Testis (tissue), 2 donors: ENCODE results near the gene USP47.

ENCODE experiments used
- CTCF ChIP-seq, 3 experiments: fragments of 450-650 bp in 2 of 3; fragments of 200-600 bp in 1 of 3; sonication (generic) in 1 of 3; IDR thresholded peaks; one replicate each; pipeline ENCODE4 v1.5.1; 2016 to 2019; ENCODE audit warnings: antibody characterized with exemption in 3 of 3, mild to moderate bottlenecking in 2 of 3, moderate library complexity in 1 of 3
- POLR2A ChIP-seq: fragments of 450-650 bp; IDR thresholded peaks from one replicate; pipeline ENCODE4 v1.6.1; 2017; ENCODE audit warnings: antibody characterized with exemption, mild to moderate bottlenecking, moderate library complexity

DNA sequence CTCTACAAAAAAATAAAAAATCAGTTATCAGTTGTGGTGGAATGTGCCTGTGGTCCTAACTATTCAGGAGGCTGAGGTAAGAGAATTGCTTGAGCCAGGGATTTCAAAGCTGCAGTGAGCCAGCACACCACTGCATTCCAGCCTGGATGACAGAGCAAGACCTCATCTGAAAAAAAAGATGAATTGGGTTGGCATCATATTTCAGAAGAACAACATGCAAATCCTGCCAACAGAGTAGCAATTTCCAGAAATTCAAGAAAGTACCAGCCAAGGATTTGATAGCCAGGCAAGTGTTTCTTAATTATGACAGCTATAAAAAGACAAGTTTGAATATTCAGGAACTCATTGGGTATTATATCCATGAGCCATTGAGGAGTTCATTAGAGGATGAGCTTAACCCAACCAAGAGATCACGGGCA is 75.2 kb downstream of the USP47 start:
- TF ChIP-seq CTCF (IDR thresholded peaks at IDR 0.05) (no peak), POLR2A (no peak)
